GM12892 (cell line): ENCODE data around the gene SPTBN1. TPM values are rescaled to one million over a fixed set of nuclear protein-coding genes. Genes with fewer than 3 reads are reported as not detected.

Experiments used
- DNase-seq: peaks from one replicate; pipeline ENCODE4 v3.0.0; 2011; ENCODE audit not compliant: insufficient read length
- FAIRE-seq: peaks from 2 replicates; lab custom pipeline; 2011; peaks lifted over from hg19 to GRCh38; lab: Jason Lieb, UNC
- POLR2A ChIP-seq: IDR thresholded peaks from 2 replicates; pipeline ENCODE4 v1.6.1; 2011; ENCODE audit warnings: low read depth, low read length, control low read depth
- POLR2AphosphoS5 ChIP-seq: IDR thresholded peaks from 2 replicates; pipeline ENCODE4 v1.6.1; 2011; ENCODE audit warnings: low read depth, low read length, control low read depth
- TAF1 ChIP-seq: IDR thresholded peaks from 2 replicates; pipeline ENCODE4 v1.6.1; 2011; ENCODE audit warnings: low read depth, mild to moderate bottlenecking, control low read depth, low read length, borderline replicate concordance
- polyA plus RNA-seq: library from polyadenylated mRNA; unstranded; fragments of >200 nt; gene quantifications from one replicate; pipeline ENCODE4 v1.2.1, GENCODE V29; 2012; ENCODE audit warnings: missing spikeins, inconsistent platforms; ENCODE audit not compliant: missing spikeins

Gene SPTBN1
- polyA plus RNA-seq = 51.8 TPM

DNA sequence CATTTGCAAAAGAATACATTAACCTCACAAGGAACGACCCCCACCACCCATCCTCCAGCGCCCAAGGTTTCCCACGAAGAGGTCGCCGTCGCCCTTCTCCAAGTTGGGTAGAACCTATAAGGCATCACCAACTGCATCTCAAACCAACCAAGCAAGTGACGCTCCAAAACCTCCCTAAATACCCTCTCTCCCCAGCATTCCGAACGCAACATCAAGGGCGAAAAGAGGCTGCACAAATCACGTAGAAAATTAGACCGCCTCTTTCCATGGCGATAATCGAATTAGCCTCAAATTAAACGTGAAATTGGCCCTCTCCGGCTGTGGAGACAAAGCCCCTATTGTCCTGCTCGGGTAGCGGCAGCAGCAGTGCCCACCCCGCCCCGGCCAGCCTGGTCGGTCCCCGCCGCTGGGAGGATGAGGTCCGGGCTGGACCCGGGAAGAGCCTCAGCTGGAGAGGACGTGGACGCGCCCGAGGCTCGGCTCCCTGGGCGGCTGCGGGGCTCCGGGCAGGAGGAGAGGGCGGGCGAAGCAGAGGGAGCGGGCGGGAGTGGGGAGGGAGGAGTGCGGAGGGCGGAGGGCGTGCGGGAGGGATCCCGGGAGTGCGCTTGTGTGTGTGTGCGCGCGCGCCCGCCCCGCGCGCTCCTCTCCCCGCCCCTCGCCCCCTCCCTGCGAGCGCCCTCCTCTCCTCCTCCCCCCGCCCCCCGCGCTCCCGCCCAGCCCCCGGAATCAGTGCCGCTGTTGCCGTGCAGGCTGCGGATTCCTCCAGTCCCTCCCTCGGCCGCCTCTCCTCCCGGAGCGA is at the start of gene SPTBN1:
SPTBN1 (plus strand) TSS at position 765 of the 799 bp plus-strand sequence. CDS start 70,092 bp downstream, outside the sequence.
- FAIRE-seq = peak; percentile 17
- TF ChIP-seq TAF1 (no peak), POLR2AphosphoS5 (no peak), POLR2A (no peak)
- peak; percentile 27 for DNase-seq

DNA sequence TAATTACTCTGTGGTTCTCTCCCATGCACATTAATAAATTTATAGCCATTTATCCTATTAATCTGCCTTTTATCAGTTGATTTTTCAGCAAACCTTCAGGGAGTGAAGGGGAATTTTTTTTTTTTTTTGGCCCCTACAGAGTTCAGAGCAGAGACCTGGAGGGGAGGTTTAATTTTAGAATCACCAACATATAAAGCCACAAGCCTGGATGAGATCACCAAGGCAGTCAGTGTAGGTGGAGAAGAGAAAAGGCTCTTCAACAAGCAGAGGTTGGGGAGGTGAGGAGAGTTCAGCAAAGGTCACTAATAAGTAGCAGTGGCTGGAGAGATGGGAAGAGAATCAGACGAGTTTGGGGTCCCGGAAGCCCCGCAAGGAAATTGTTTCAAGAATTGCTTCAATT is 48.4 kb upstream of the SPTBN1 start:
- DNase-seq (no peak), FAIRE-seq (no peak)
- no peak for TF ChIP-seq POLR2AphosphoS5
- no peak for TF ChIP-seq POLR2A
- no peak for TF ChIP-seq TAF1

DNA sequence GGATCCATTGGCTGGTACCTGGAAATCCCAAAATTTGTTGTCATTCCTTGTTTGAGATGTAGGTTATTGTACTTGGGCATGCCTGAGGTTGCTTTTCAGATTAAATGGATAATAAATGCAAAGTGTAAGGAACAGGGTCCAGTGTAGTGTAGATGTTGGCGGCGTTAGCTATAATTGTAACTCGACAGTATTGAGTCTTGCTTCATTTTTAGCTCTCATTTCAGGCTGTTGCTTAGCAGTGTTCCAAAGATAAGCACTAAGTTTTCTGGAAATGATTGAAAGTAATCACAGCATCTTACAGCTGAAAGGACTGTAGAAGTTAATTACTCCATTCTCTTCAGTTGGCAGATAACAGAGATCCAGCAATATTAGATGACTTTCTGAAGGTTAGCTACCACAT is 47.8 kb upstream of the SPTBN1 start:
- TF ChIP-seq TAF1 (no peak), POLR2A (no peak)
- DNase-seq (no peak), FAIRE-seq (no peak)

DNA sequence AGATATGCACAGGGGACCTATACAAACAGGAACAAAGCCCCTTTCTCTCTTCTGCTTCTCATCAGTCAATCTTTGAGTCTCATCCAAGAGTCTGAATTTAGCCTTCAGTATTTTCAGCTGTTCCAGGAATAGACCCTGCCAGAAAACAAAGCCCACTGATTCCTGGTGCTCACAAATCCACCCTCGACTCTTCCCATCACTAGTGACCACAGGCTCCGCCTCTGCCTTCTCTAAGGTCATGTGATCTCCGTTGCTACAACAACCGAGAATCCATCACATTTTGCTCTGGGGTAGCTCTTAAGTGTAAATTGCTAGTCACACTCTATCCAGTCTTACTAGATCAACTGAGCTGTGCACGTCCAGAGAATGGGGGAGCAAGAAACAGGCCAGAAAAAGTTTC is 46.4 kb upstream of the SPTBN1 start:
- no peak for FAIRE-seq
- no peak for DNase-seq

DNA sequence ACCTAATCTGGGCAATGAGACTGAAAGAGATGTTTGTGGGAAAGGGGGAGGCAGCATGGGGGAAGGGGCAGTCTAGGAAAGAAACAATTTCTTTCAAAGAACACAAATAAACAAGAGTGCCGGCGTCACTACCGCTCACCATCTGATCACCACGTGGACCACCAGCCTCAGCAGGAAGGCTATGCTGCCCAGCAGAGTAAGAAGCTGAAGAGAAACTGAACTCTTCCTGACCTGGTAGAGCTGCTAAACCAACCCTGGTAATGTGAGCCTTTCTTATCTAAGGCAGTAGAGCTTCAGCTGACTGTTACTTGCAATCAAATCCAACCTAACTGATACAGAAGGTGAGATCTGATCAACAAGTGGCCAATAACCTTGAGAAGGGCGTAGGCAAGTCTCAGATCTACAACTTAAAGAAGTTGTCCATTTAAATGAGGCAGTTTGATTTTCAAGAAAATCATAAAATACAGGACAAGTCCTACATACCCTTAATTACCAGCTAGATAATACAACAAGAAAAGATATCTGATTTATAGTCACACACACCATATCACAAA is 44.2 kb upstream of the SPTBN1 start:
- TF ChIP-seq POLR2AphosphoS5 (no peak), TAF1 (no peak), POLR2A (no peak)
- DNase-seq (no peak), FAIRE-seq (no peak)

More for the DNA sequence above, 46.4 kb upstream of the SPTBN1 start:
- TF ChIP-seq POLR2AphosphoS5 (no peak), TAF1 (no peak), POLR2A (no peak)

DNA sequence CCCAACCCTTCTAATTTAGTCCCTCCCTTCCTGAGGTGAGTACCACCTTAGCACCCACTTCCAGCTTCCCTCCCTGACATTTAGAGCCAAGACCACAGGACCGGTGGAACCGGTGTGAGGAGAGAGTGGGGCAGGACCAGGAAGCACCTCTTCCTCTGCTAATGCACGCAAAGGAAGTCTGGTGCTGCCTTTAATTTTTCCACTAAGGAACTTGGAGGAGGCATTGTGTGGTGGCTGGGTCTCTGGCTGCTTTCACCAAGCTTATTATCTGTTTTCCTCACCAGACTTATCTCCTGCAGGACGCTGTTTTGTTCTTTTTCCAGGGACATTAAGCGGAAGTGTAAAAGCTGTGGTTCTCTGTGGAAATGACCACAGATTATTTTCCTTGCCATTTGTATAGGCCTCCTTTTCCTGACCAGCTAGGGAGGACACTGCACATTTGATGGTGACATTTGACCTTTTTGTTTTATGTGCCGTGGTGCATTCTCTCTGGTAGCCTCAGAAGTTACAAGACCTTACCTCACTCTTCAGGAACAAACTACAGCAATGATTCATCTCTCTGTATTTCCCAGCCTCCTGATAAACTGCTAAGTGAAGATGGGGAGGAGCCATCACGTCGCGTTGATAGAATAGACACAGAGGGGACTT is 39.8 kb upstream of the SPTBN1 start:
- TF ChIP-seq POLR2AphosphoS5 = no peak
- TF ChIP-seq TAF1 = no peak
- TF ChIP-seq POLR2A = no peak
- DNase-seq = no peak
- no peak for FAIRE-seq

DNA sequence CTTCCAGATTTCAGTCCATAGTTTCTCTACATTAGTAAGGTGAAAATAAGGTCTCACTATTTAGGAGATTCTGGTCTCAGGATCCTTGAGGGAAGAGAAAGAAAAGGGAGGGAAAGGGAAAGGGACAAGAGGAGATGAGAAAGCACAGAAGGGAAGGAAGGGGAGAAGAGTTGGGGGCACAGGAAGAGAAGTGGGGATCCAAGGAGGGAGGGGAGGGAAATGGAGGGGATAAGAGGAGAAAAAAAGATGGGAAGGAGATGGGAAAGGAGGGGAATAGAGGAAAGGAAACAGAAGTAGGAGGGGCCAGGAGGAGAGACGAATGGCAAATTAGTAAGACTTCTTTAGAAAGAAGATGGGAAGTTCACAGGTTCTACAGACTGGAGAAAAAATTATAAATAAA is 39.2 kb upstream of the SPTBN1 start:
- FAIRE-seq = no peak

DNA sequence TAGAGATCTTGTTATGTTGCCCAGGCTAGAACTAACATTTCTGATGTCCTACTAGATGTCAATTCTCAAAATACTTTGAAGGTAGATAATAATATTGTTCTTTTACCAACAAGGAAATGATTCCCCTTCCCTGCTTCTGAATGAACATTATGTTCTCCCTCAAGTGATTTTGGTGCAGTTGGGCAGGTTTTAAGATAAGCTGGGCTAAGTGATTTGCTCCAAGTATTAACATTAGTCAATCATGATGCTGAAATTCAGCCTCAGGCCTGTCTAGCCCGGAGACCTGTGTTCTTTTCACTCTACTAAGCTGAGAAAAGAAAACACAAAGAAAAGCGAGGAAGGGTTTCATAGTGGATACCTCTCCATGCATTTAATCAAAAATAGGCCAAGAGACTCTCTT is 38.5 kb upstream of the SPTBN1 start:
- DNase-seq = no peak
- FAIRE-seq = no peak

More for the DNA sequence above, 39.2 kb upstream of the SPTBN1 start:
- no peak for TF ChIP-seq TAF1
- TF ChIP-seq POLR2AphosphoS5 = no peak
- no peak for TF ChIP-seq POLR2A
- DNase-seq = no peak

DNA sequence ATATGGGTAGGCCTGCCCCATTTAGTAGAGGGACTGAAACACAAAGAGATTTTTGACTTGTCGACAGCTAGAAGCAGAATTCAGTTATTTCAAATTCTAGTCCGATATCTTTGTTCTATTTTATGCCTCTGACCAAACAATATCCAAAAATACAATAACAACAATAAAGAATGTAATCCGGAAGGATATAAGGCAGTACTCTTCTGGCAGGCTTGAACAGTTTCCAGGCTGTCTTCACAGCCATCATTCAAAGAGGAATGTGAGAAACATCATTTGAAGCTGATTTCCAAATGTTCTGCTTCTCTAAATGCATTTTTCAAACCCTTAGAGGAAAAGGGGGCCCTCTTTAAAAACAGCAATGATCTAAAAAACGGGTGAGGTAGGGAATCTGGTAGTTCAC is 36.7 kb upstream of the SPTBN1 start:
- DNase-seq (no peak), FAIRE-seq (no peak)
- TF ChIP-seq POLR2A (no peak), POLR2AphosphoS5 (no peak), TAF1 (no peak)

More for the DNA sequence above, 38.5 kb upstream of the SPTBN1 start:
- no peak for TF ChIP-seq POLR2AphosphoS5
- TF ChIP-seq TAF1 = no peak
- no peak for TF ChIP-seq POLR2A

DNA sequence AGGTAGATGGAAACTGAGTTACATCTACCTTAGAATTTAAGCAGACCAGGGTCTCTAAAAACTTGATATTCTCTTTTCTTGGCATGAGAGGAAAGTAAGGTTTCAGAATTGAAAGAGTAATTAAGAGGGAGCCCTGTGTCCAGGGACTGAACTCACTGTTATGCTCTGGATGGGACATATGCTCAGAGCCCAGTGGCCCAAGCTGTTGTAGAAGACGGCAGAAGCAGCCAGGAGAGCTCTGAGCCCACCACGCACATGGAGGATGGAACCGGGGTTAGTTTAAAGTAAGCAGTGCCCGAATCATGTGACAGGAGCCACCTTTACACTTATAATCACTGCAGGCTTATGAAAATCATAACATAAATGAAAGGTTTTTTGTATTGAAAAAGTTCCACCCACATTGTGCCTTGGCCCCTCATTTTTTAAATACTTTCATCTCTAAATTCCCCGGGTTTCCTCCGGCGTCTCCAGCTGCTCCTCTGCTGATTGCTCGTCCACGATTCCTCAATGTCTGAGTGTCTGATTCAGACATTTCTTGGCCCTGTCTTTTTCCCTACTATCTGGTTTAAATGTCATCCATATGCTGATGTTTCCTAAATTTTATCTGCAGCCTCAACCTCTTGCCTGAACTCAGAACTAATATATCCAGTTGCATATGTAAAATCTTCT is 36.1 kb upstream of the SPTBN1 start:
- DNase-seq (no peak), FAIRE-seq (no peak)
- no peak for TF ChIP-seq POLR2AphosphoS5
- TF ChIP-seq POLR2A = no peak
- TF ChIP-seq TAF1 = no peak

DNA sequence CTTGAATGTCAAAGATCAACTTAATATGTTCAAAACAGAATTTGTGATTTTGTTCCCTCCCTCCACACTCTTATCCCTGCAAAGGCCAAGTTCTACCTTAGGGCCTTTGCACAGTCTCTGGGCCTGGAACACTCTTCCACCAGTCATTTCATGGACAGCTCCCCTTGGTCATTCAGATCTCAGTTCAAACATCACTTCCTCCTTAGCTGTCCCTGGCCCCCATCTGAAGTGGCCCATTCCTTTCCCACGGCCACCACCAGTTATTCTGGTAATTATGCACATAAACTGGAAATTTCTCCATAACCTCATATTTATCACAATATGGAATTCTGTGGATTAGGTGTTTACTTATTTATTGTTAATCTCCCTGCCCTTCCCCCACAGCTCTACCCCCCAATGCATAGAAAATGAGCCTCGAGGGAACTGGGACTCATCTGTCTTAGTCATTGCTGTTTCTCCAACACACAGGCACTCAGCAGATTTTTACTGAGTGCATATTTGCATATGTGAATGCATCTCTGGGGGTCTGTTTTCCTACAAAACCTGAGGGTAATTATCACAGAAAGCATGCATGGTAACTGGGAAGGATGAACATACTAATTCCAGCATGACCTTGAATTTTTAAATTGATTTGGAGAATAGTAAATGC is 35.5 kb upstream of the SPTBN1 start:
- no peak for FAIRE-seq
- TF ChIP-seq POLR2A = no peak
- no peak for TF ChIP-seq TAF1
- no peak for TF ChIP-seq POLR2AphosphoS5
- no peak for DNase-seq
